ENCODE data around the gene ME3. TPM values are rescaled to one million over a fixed set of nuclear protein-coding genes. Genes with fewer than 3 reads are reported as not detected.

The ME3 gene
- total RNA-seq, 4 donors from 2014 or later: 1.9 to 11.0 (median 6.0) TPM

- WGBS, 2 donors: 45 to 58% methylated on average over 7 of the region's 7 CpGs
- DNase-seq (ENCODE audit: low spot score in 2 of 2): no peak
- TF ChIP-seq CTCF (IDR thresholded peaks at IDR 0.05) (no peak), POLR2A (IDR thresholded peaks at IDR 0.05) (no peak)
- intact Hi-C loops (cut with DNase I; ENCODE audit: low total_unique reads): no loop called here
- H3K4me3 ChIP-seq (ENCODE audit: low read depth, poor library complexity, severe bottlenecking): no peak overlapping the region
These were observed 156.9 kb downstream of the ME3 start for GRCh38 chr11:86515297-86516094.

GRCh38 chr11:86514453-86514852, 158.0 kb downstream of the ME3 start:
- DNase-seq (ENCODE audit: low spot score in 2 of 2): no peak
- intact Hi-C loops (cut with DNase I; ENCODE audit: low total_unique reads): no loop called here
- WGBS, 2 donors: 73 to 95% methylated on average over 1 of the region's 1 CpG
- TF ChIP-seq POLR2A (IDR thresholded peaks at IDR 0.05) (no peak), CTCF (IDR thresholded peaks at IDR 0.05) (no peak)
- no peak overlapping the region for H3K4me3 ChIP-seq (ENCODE audit: low read depth, poor library complexity, severe bottlenecking)

- DNase-seq (ENCODE audit: low spot score in 2 of 2): no peak
- no peak overlapping the region for H3K4me3 ChIP-seq (ENCODE audit: low read depth, poor library complexity, severe bottlenecking)
- WGBS, 2 donors: 70 to 79% methylated on average over 1 of the region's 1 CpG
- no peak for TF ChIP-seq CTCF (IDR thresholded peaks at IDR 0.05)
- no peak for TF ChIP-seq POLR2A (IDR thresholded peaks at IDR 0.05)
- intact Hi-C loops (cut with DNase I; ENCODE audit: low total_unique reads): no loop called here
These were observed 158.6 kb downstream of the ME3 start for GRCh38 chr11:86513746-86514373.

- intact Hi-C loops (cut with DNase I; ENCODE audit: low total_unique reads): no loop called here
- 94 to 100% methylated on average over 1 of the region's 1 CpG for WGBS, 2 donors
- TF ChIP-seq POLR2A (IDR thresholded peaks at IDR 0.05): no peak
- TF ChIP-seq CTCF (IDR thresholded peaks at IDR 0.05): no peak
- H3K4me3 ChIP-seq (ENCODE audit: low read depth, poor library complexity, severe bottlenecking): no peak overlapping the region
- DNase-seq (ENCODE audit: low spot score in 2 of 2): no peak
These were observed 159.3 kb downstream of the ME3 start for GRCh38 chr11:86513138-86513537.

GRCh38 chr11:86511086-86511551, 161.3 kb downstream of the ME3 start:
- H3K4me3 ChIP-seq (ENCODE audit: low read depth, poor library complexity, severe bottlenecking): no peak overlapping the region
- WGBS, 2 donors: 45 to 66% methylated on average over 3 of the region's 3 CpGs
- TF ChIP-seq CTCF (IDR thresholded peaks at IDR 0.05) (no peak), POLR2A (IDR thresholded peaks at IDR 0.05) (no peak)
- intact Hi-C loops (cut with DNase I; ENCODE audit: low total_unique reads): no loop called here
- DNase-seq (ENCODE audit: low spot score in 2 of 2): no peak

All from lower leg skin (tissue), 4 donors.